Stomach (tissue), 9 donors: Measurements from ENCODE around the gene MLH3. TPM values are rescaled to one million over a fixed set of nuclear protein-coding genes. Genes with fewer than 3 reads are reported as not detected.

Experiments
- DNase-seq, 2 donors: peaks; one replicate each; pipeline versions ENCODE4 v3.0.0 to v3.0.0-alpha.2; 2013 to 2019
- H3K27ac ChIP-seq, 5 donors: fragments of 200-600 bp in 4 of 5; sonication (generic) in 4 of 5; one replicate each; pipeline ENCODE4 v1.5.1; 2013 to 2019; ENCODE audit warnings: mild to moderate bottlenecking in 1 of 5, moderate library complexity in 1 of 5
- H3K27me3 ChIP-seq, 3 donors: fragments of 200-600 bp; sonication (generic); one replicate each; pipeline ENCODE4 v1.5.1; 2017 to 2019; ENCODE audit warnings: mixed run types in 1 of 3
- H3K36me3 ChIP-seq, 4 donors: fragments of 200-600 bp; sonication (generic); 1 replicate in 3 of 4; 2 replicates in 1 of 4; pipeline ENCODE4 v1.5.1; 2016 to 2019
- H3K4me1 ChIP-seq, 4 donors: fragments of 200-600 bp; sonication (generic); one replicate each; pipeline ENCODE4 v1.5.1; 2016 to 2019
- H3K4me3 ChIP-seq, 4 donors: fragments of 200-600 bp; sonication (generic) in 3 of 4; one replicate each; pipeline ENCODE4 v1.5.1; 2016 to 2019; ENCODE audit warnings: mild to moderate bottlenecking in 1 of 4
- H3K9me3 ChIP-seq, 4 donors: fragments of 200-600 bp; sonication (generic); one replicate each; pipeline ENCODE4 v1.5.1; 2016 to 2019
- EP300 ChIP-seq: sonication (generic); formaldehyde crosslinking; IDR thresholded peaks from one replicate; pipeline ENCODE4 v1.6.1; 2017; ENCODE audit warnings: antibody characterized with exemption
- POLR2A ChIP-seq, 4 donors: fragments of 450-650 bp; IDR thresholded peaks; one replicate each; pipeline ENCODE4 v1.6.1; 2016; ENCODE audit warnings: antibody characterized with exemption in 4 of 4, control low read depth in 2 of 4, mild to moderate bottlenecking in 1 of 4, moderate library complexity in 1 of 4
- POLR2AphosphoS5 ChIP-seq, 3 donors: sonication (generic); formaldehyde crosslinking; IDR thresholded peaks; one replicate each; pipeline ENCODE4 v1.6.1; 2016; ENCODE audit warnings: antibody characterized with exemption in 3 of 3
- WGBS, 5 donors: extraction: QIAGEN DNeasy Blood & Tissue Kit in 3 of 5; methylation state at CpG; one replicate each; pipeline versions ENCODE4 v1.1.5 to v1.1.7; 2013 to 2018; 5-methylcytosine and 5-hydroxymethylcytosine counted together
- intact Hi-C: fragments of 100-400 bp; cut with DNase I; formaldehyde crosslinking; loops from one replicate; pipeline ENCODE4 v1.15.1; 2023; ENCODE audit warnings: low total_unique reads
- polyA plus RNA-seq, 3 donors: library from polyadenylated mRNA; stranded (reverse); fragments of 200-250 nt; gene quantifications; one replicate each; pipeline ENCODE4 v1.2.3, GENCODE V29; 2013
- total RNA-seq, 5 donors: library from RNA; depleted of rRNA; stranded (reverse); fragments of >200 nt; gene quantifications; one replicate each; pipeline versions ENCODE4 v1.1.0 to v1.2.3, GENCODE V29; 2014 to 2016
- TF ChIP-seq, protein P1 (sequence below), 7 experiments: fragments of 450-650 bp in 4 of 7; fragments of 200-600 bp in 3 of 7; sonication (generic) in 3 of 7; IDR thresholded peaks; one replicate each; pipeline ENCODE4 v1.5.1; 2016 to 2019; ENCODE audit warnings: antibody characterized with exemption in 7 of 7, control low read depth in 2 of 7, mild to moderate bottlenecking in 1 of 7
- donor health status: healthy with polysubstance abuse.
- donor health status: Bipolar disorder and iron deficiency.
- donor health status: healthy.

MLH3 gene
- total and polyA plus RNA-seq, 8 donors, result 7.2 to 53.2 (median 18.4) TPM

DNA sequence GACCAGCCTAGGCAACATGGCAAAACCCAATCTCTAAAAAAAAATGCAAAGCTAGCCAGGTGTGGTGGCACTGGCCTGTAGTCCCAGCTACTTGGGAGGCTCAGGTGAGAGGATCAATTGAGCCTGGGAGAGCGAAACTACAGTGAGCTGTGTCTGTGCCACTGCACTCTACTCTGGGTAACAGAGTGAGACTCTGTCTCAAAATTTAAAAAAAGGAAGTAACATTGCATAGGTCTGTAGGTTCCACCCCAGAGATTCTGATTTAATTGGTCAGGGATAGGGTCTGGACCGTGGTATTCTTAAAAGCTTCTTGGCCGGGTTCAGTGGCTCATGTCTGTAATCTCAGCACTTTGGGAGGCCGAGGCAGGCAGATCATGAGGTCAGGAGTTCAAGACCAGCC is 44.4 kb upstream of the MLH3 start:
- DNase-seq, result no peak
- TF ChIP-seq POLR2A (IDR thresholded peaks at IDR 0.05) (no peak), POLR2AphosphoS5 (IDR thresholded peaks at IDR 0.05) (no peak), EP300 (no peak)
- TF ChIP-seq, protein P1, sequence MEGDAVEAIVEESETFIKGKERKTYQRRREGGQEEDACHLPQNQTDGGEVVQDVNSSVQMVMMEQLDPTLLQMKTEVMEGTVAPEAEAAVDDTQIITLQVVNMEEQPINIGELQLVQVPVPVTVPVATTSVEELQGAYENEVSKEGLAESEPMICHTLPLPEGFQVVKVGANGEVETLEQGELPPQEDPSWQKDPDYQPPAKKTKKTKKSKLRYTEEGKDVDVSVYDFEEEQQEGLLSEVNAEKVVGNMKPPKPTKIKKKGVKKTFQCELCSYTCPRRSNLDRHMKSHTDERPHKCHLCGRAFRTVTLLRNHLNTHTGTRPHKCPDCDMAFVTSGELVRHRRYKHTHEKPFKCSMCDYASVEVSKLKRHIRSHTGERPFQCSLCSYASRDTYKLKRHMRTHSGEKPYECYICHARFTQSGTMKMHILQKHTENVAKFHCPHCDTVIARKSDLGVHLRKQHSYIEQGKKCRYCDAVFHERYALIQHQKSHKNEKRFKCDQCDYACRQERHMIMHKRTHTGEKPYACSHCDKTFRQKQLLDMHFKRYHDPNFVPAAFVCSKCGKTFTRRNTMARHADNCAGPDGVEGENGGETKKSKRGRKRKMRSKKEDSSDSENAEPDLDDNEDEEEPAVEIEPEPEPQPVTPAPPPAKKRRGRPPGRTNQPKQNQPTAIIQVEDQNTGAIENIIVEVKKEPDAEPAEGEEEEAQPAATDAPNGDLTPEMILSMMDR (IDR thresholded peaks at IDR 0.05), result no peak
- H3K36me3 ChIP-seq, result peaks cover 47 to 100% (median 100%) of the 10 kb centered on the region in 4 donors

GRCh38 chr14:75094896-75095295 is 43.6 kb upstream of the MLH3 start:
- no peak for DNase-seq
- H3K36me3 ChIP-seq, result peaks cover 45 to 100% (median 100%) of the 10 kb centered on the region in 4 donors
- H3K9me3 ChIP-seq, result no peaks in the 10 kb centered on the region
- intact Hi-C loops, result no loop called here
- no peak overlapping the region for H3K4me3 ChIP-seq
- TF ChIP-seq POLR2A (IDR thresholded peaks at IDR 0.05) (no peak), POLR2AphosphoS5 (IDR thresholded peaks at IDR 0.05) (no peak), EP300 (no peak)
- TF ChIP-seq, protein P1 (IDR thresholded peaks at IDR 0.05), result no peak
- no peaks in the 10 kb centered on the region for H3K4me1 ChIP-seq
- WGBS, 5 donors, result 91 to 97% (median 93%) methylated on average over 3 of the region's 3 CpGs
- H3K27me3 ChIP-seq, result no peaks in the 10 kb centered on the region
- no peak overlapping the region for H3K27ac ChIP-seq

More for the DNA sequence above, 44.4 kb upstream of the MLH3 start:
- WGBS, 5 donors, result 82 to 97% (median 95%) methylated on average over 4 of the region's 4 CpGs
- Histone ChIP-seq H3K4me3 (no peak overlapping the region), H3K4me1 (no peaks in the 10 kb centered on the region), H3K27me3 (no peaks in the 10 kb centered on the region), H3K9me3 (no peaks in the 10 kb centered on the region), H3K27ac (no peak overlapping the region)
- intact Hi-C loops, result no loop called here

DNA sequence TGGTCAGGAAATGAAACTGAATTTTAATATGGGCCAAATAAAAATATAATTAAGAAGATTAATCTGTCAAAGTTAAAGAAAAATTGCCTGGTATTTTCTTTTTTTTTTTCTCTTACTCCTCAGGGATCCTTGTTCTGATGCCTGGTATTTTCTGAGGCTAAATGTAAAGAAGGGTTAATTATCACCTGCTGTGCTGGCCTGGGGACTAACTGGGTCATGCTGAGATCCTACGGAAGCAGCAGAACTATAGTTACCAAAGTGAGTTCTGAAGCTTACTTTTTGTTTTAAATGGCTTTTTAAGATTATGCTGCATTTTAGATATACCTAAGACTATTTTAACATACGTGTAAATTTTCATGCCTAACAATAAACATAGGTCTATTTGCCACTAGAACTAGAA is 41.4 kb upstream of the MLH3 start:
- 84 to 91% (median 86%) methylated on average over 2 of the region's 2 CpGs for WGBS, 5 donors
- Histone ChIP-seq H3K9me3 (no peaks in the 10 kb centered on the region), H3K4me3 (no peak overlapping the region), H3K36me3 (peaks cover 43 to 100% (median 100%) of the 10 kb centered on the region in 4 donors), H3K27me3 (no peaks in the 10 kb centered on the region), H3K27ac (no peak overlapping the region), H3K4me1 (no peaks in the 10 kb centered on the region)
- no peak for DNase-seq
- intact Hi-C loops, result no loop called here
- TF ChIP-seq POLR2AphosphoS5 (IDR thresholded peaks at IDR 0.05) (no peak), POLR2A (IDR thresholded peaks at IDR 0.05) (no peak), EP300 (no peak)
- TF ChIP-seq, protein P1 (IDR thresholded peaks at IDR 0.05), result no peak

GRCh38 chr14:75091251-75091650 is 40.0 kb upstream of the MLH3 start:
- Histone ChIP-seq H3K27ac (no peak overlapping the region), H3K4me1 (no peaks in the 10 kb centered on the region), H3K4me3 (no peak overlapping the region), H3K9me3 (no peaks in the 10 kb centered on the region), H3K36me3 (peaks cover 50 to 100% (median 100%) of the 10 kb centered on the region in 4 donors), H3K27me3 (no peaks in the 10 kb centered on the region)
- intact Hi-C loops, result no loop called here
- DNase-seq, result no peak
- WGBS, 5 donors, result 88 to 95% (median 92%) methylated on average over 8 of the region's 8 CpGs
- TF ChIP-seq POLR2A (IDR thresholded peaks at IDR 0.05) (no peak), POLR2AphosphoS5 (IDR thresholded peaks at IDR 0.05) (no peak), EP300 (no peak)
- TF ChIP-seq, protein P1 (IDR thresholded peaks at IDR 0.05), result no peak
